H9 (cell line): ENCODE data around the gene NOP58. TPM values are rescaled to one million over a fixed set of nuclear protein-coding genes. Genes with fewer than 3 reads are reported as not detected.

Experiments used
- DNase-seq: peaks from one replicate; pipeline ENCODE4 v3.0.0-alpha.2; 2017
- H2AFZ ChIP-seq: one replicate; pipeline ENCODE4 v1.6.1; 2013; ENCODE audit warnings: mild to moderate bottlenecking, low read length, control low read depth, moderate library complexity
- H2AK5ac ChIP-seq: 2 replicates; pipeline ENCODE4 v1.6.1; 2013; ENCODE audit warnings: low read length, control low read depth, mixed read lengths; ENCODE audit not compliant: insufficient read length
- H2BK120ac ChIP-seq: one replicate; pipeline ENCODE4 v1.6.1; 2013; ENCODE audit warnings: low read depth, mild to moderate bottlenecking, low read length, control low read depth, inconsistent platforms; ENCODE audit not compliant: poor library complexity, severe bottlenecking
- H2BK12ac ChIP-seq: 2 replicates; pipeline ENCODE4 v1.6.1; 2013; ENCODE audit warnings: low read length, control low read depth, mixed read lengths, low read depth; ENCODE audit not compliant: insufficient read length
- H2BK15ac ChIP-seq: 2 replicates; pipeline ENCODE4 v1.6.1; 2013; ENCODE audit warnings: low read depth, low read length, control low read depth
- H2BK20ac ChIP-seq: one replicate; pipeline ENCODE4 v1.6.1; 2013; ENCODE audit warnings: low read depth, mild to moderate bottlenecking, low read length, control low read depth, inconsistent platforms; ENCODE audit not compliant: poor library complexity, severe bottlenecking
- H2BK5ac ChIP-seq: 2 replicates; pipeline ENCODE4 v1.6.1; 2013; ENCODE audit warnings: low read length, control low read depth, mixed read lengths; ENCODE audit not compliant: insufficient read length
- H3K14ac ChIP-seq: 2 replicates; pipeline ENCODE4 v1.6.1; 2013; ENCODE audit warnings: low read length, control low read depth; ENCODE audit not compliant: insufficient read depth
- H3K18ac ChIP-seq: 2 replicates; pipeline ENCODE4 v1.6.1; 2013; ENCODE audit warnings: low read depth, mild to moderate bottlenecking, mixed read lengths, low read length, control low read depth; ENCODE audit not compliant: insufficient read length
- H3K23ac ChIP-seq: 2 replicates; pipeline ENCODE4 v1.6.1; 2013; ENCODE audit warnings: low read length, control low read depth, mixed read lengths, low read depth; ENCODE audit not compliant: insufficient read length
- H3K23me2 ChIP-seq: 2 replicates; pipeline ENCODE4 v1.6.1; 2013; ENCODE audit warnings: low read depth, mild to moderate bottlenecking, mixed read lengths, low read length, control low read depth; ENCODE audit not compliant: insufficient read length, poor library complexity, severe bottlenecking
- H3K27ac ChIP-seq: 2 replicates; pipeline ENCODE4 v1.5.1; 2013; ENCODE audit warnings: low read length, control low read depth, mixed read lengths, low read depth; ENCODE audit not compliant: insufficient read length
- H3K27me3 ChIP-seq: 2 replicates; pipeline ENCODE4 v1.6.1; 2013; ENCODE audit warnings: low read length, control low read depth, inconsistent platforms; ENCODE audit not compliant: insufficient read depth
- H3K4ac ChIP-seq: 2 replicates; pipeline ENCODE4 v1.6.1; 2013; ENCODE audit warnings: low read depth, mild to moderate bottlenecking, control low read depth, inconsistent platforms, low read length, moderate library complexity
- H3K4me1 ChIP-seq: 2 replicates; pipeline ENCODE4 v1.6.1; 2013; ENCODE audit warnings: low read length, control low read depth, inconsistent platforms; ENCODE audit not compliant: insufficient read depth
- H3K4me2 ChIP-seq: 2 replicates; pipeline ENCODE4 v1.6.1; 2013; ENCODE audit warnings: low read length, control low read depth, mixed read lengths; ENCODE audit not compliant: insufficient read length, insufficient read depth
- H3K56ac ChIP-seq: 2 replicates; pipeline ENCODE4 v1.6.1; 2013; ENCODE audit warnings: low read depth, mild to moderate bottlenecking, mixed read lengths, low read length, control low read depth; ENCODE audit not compliant: insufficient read length
- H3K79me1 ChIP-seq: 2 replicates; pipeline ENCODE4 v1.6.1; 2013; ENCODE audit warnings: low read depth, mild to moderate bottlenecking, moderate library complexity, low read length, control low read depth, inconsistent platforms; ENCODE audit not compliant: insufficient read depth, poor library complexity, severe bottlenecking
- H3K79me2 ChIP-seq: 2 replicates; pipeline ENCODE4 v1.6.1; 2013; ENCODE audit warnings: low read length, control low read depth, inconsistent platforms; ENCODE audit not compliant: insufficient read depth
- H3K9ac ChIP-seq: 2 replicates; pipeline ENCODE4 v1.6.1; 2013; ENCODE audit warnings: low read length, control low read depth, mixed read lengths; ENCODE audit not compliant: insufficient read length; ENCODE audit errors: extremely low read depth
- H3K9me3 ChIP-seq: one replicate; pipeline ENCODE4 v1.6.1; 2013; ENCODE audit warnings: low read depth, low read length, inconsistent platforms; ENCODE audit not compliant: control insufficient read depth
- H3T11ph ChIP-seq: one replicate; pipeline ENCODE4 v1.6.1; 2013; ENCODE audit warnings: mild to moderate bottlenecking, low read length, control low read depth, inconsistent platforms
- H4K20me1 ChIP-seq: one replicate; pipeline ENCODE4 v1.6.1; 2013; ENCODE audit not compliant: control insufficient read depth, insufficient read length, insufficient read depth
- H4K5ac ChIP-seq: 2 replicates; pipeline ENCODE4 v1.6.1; 2013; ENCODE audit warnings: low read depth, mild to moderate bottlenecking, mixed read lengths, low read length, control low read depth; ENCODE audit not compliant: insufficient read length
- H4K8ac ChIP-seq: replicated peaks from 2 replicates; pipeline ENCODE4 v1.6.1; 2013; ENCODE audit warnings: low read length, control low read depth, mixed read lengths, low read depth; ENCODE audit not compliant: insufficient read length
- H4K91ac ChIP-seq: 2 replicates; pipeline ENCODE4 v1.6.1; 2013; ENCODE audit warnings: low read depth, mild to moderate bottlenecking, moderate library complexity, mixed read lengths, low read length, control low read depth; ENCODE audit not compliant: insufficient read length
- H3K27ac Mint-ChIP-seq, 3 experiments: 2 replicates in 2 of 3; 3 replicates in 1 of 3; pipeline ENCODE4 v1.8.0; 2020 to 2021; ENCODE audit warnings: mixed read lengths in 3 of 3, mild to moderate bottlenecking in 1 of 3, moderate library complexity in 1 of 3
- H3K27me3 Mint-ChIP-seq: 2 replicates; pipeline ENCODE4 v1.8.0; 2021; ENCODE audit warnings: low read depth, mild to moderate bottlenecking, moderate library complexity, mixed read lengths
- H3K36me3 Mint-ChIP-seq, 3 experiments: 2 replicates in 2 of 3; 3 replicates in 1 of 3; pipeline ENCODE4 v1.8.0; 2020 to 2021; ENCODE audit warnings: low read depth in 3 of 3, mixed read lengths in 3 of 3; ENCODE audit not compliant: insufficient read depth in 1 of 3
- H3K4me1 Mint-ChIP-seq, 2 experiments: 2 replicates each; pipeline ENCODE4 v1.8.0; 2020; ENCODE audit warnings: mixed read lengths in 2 of 2
- H3K4me3 Mint-ChIP-seq, 2 experiments: 2 replicates in 1 of 2; 3 replicates in 1 of 2; pipeline ENCODE4 v1.8.0; 2020 to 2021; ENCODE audit warnings: mild to moderate bottlenecking in 2 of 2, mixed read lengths in 2 of 2, moderate library complexity in 1 of 2
- H3K9me3 Mint-ChIP-seq, 2 experiments: 2 replicates in 1 of 2; 3 replicates in 1 of 2; pipeline ENCODE4 v1.8.0; 2020; ENCODE audit warnings: mild to moderate bottlenecking in 2 of 2, mixed read lengths in 2 of 2, moderate library complexity in 1 of 2
- CTCF ChIP-seq: fragments of 200-600 bp; sonication (generic); conservative IDR thresholded peaks from 3 replicates; pipeline ENCODE4 v1.8.0; 2021; ENCODE audit warnings: antibody characterized with exemption, mild to moderate bottlenecking
- WGBS: extraction: QIAGEN DNeasy Blood & Tissue Kit; methylation state at CpG from one replicate; pipeline ENCODE4 v1.1.7; 2013; ENCODE audit warnings: missing lambda C conversion rate, low lambda C conversion rate, mixed read lengths; ENCODE audit not compliant: insufficient read length; ENCODE audit errors: extremely low coverage; 5-methylcytosine and 5-hydroxymethylcytosine counted together
- total RNA-seq: library from RNA; stranded (reverse); gene quantifications from 2 replicates; pipeline ENCODE4 v1.2.1, GENCODE V29; 2021

NOP58 gene
- total RNA-seq, 1 experiment from 2014 or later = 168 TPM

GRCh38 chr2:202314116-202314515, 48.6 kb downstream of the NOP58 start:
- no peaks in the 10 kb centered on the region; the same call in 1 of the 2 replicates for H3K27me3 Mint-ChIP-seq
- H3K23ac ChIP-seq = no peak overlapping the region
- no peaks in the 10 kb centered on the region for H4K20me1 ChIP-seq
- H3K4me3 Mint-ChIP-seq = no peak overlapping the region
- H2BK20ac ChIP-seq = no peak overlapping the region
- no peak overlapping the region for H2BK5ac ChIP-seq
- H3K36me3 Mint-ChIP-seq = peaks cover 0 to 14% (median 0%) of the 10 kb centered on the region in 3 experiments; a peak in 3 of 7 replicates
- no peak overlapping the region for H3T11ph ChIP-seq
- no peak overlapping the region for H3K4me2 ChIP-seq
- no peaks in the 10 kb centered on the region for H3K23me2 ChIP-seq
- H3K4ac ChIP-seq = no peak overlapping the region
- no CpG with 5 or more reads among the region's 2 CpGs for WGBS
- H4K91ac ChIP-seq = no peak overlapping the region
- H3K9me3 Mint-ChIP-seq = no peaks in the 10 kb centered on the region
- no peak overlapping the region for H3K18ac ChIP-seq
- no peak overlapping the region for H2BK120ac ChIP-seq
- no peaks in the 10 kb centered on the region for H3K4me1 Mint-ChIP-seq
- no peaks in the 10 kb centered on the region for H3K4me1 ChIP-seq
- no peaks in the 10 kb centered on the region for H3K27me3 ChIP-seq
- no peak overlapping the region for H2AFZ ChIP-seq
- TF ChIP-seq CTCF = no peak
- H2AK5ac ChIP-seq = no peak overlapping the region
- H3K27ac ChIP-seq = no peak overlapping the region
- H3K27ac Mint-ChIP-seq = no peak overlapping the region; a peak in 1 of 7 replicates
- no peaks in the 10 kb centered on the region for H3K79me1 ChIP-seq
- H3K56ac ChIP-seq = no peak overlapping the region
- no peak overlapping the region for H2BK15ac ChIP-seq
- H4K8ac ChIP-seq = no peak overlapping the region
- H4K5ac ChIP-seq = no peak overlapping the region
- no peak for DNase-seq
- no peak overlapping the region for H2BK12ac ChIP-seq
- no peaks in the 10 kb centered on the region for H3K9me3 ChIP-seq
- H3K14ac ChIP-seq = no peak overlapping the region
- no peaks in the 10 kb centered on the region for H3K79me2 ChIP-seq
- H3K9ac ChIP-seq = no peak overlapping the region
